ENCODE results near the gene CYB5RL.
A peak's percentile ranks its signal among the peaks of the same experiment; 100 is the strongest.
"Not testable (repeated sequence)": the region's sequence is repeated elsewhere in the genome, so short reads cannot be mapped to it uniquely, and the experiment has no call there.

The CYB5RL gene

DNA sequence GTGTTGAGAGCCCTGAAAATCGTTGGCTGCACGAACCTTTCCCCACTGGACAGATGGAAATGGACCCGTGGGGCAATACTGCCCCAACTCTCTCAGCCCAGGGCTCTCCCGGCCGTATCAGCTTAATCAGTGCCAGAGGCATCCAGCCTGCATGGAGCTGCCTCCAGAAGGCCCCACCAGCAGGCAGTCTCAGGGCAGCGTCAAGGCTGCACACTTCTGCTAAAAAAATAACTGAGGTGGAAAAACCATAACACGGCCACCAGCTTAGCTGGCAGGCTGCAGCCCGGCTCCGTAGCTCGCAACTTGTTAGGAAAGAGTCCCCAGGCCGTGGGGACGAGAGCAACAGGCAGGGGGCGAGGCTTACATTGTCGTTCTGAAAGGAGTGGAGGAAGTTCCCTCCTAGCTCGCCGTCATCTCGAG is 28.1 kb upstream of the CYB5RL start:
- Histone ChIP-seq H3K27ac (peak overlapping the region in 6 of 21 experiments; percentile 3 to 54 (median 40)), H3K4me3 (no peak overlapping the region)

DNA sequence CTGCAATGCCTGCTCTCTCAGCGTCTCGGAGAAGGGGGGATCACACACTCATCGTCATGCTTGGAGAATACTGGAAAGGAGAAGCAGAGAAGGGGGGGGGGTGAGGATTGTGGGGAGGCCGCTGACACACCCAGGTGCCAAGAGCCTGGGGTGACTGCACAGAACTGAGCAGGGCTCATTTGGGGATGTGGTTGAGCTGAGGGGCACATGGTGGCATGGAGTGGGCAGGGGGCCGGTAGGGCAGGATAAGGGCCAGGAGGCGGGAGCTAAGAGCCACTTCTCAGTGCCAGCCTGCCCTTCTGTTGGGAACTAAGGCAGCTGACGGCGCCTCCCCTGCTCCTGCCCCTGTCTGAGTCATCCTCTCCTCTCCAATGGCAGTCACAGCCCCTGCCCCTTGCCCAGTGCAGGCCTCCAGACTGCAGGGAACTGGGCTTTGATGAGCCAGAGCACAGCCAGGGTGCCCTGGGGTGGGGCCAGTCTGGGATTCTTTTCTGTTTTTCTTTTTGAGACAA is 27.3 kb upstream of the CYB5RL start:
- Histone ChIP-seq H3K4me3 (no peak overlapping the region), H3K27ac (peak overlapping the region in 5 of 21 experiments; percentile 4 to 54 (median 44))

DNA sequence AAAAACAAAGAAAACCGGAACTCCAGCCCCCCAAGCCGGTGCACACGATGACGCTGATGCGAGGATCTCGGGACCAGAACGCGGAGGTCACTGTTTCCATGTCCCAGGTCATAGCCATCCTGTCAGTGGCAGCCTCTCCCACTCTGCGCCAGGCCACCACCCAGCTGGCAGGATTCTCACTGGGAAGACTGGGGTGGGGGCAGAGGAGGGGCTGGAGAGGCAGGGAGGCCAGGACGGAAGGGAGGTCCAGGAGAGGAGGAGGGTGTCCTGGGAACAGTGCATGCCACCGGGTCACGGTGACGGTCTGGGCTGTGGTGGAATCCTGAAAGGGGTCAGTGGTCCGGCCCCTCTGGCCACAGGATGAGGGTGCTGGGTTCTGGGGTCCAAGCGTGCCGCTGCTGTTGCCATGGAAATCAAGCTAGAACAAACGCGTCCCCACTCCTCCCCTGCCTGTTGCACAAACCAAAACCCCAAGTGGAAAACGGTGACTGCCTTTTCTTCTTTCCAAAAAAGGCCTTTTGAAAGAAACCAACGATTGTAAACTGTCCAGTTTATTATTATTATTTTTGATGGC is 26.2 kb upstream of the CYB5RL start:
- no peak overlapping the region for H3K4me3 ChIP-seq
- H3K27ac ChIP-seq: no peak overlapping the region

DNA sequence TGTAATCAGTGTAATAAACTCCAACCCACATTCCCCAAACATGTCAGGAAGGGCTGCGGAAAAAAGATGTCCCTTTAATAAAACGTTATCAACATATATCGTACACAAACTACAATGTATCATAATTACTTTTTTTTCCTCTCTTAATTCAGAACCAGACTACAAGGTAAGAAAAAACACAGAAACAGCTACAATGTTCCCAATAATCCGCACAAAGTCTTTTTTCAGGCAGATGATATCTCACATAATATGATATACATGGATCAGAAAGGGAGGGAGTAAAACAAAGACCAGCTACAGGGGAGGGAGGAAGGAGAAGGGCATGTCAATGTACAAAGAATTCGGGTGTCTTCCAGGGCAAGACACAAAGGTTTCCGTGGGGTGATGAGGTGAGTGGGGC is 25.5 kb upstream of the CYB5RL start:
- H3K4me3 ChIP-seq: no peak overlapping the region
- H3K27ac ChIP-seq: no peak overlapping the region

DNA sequence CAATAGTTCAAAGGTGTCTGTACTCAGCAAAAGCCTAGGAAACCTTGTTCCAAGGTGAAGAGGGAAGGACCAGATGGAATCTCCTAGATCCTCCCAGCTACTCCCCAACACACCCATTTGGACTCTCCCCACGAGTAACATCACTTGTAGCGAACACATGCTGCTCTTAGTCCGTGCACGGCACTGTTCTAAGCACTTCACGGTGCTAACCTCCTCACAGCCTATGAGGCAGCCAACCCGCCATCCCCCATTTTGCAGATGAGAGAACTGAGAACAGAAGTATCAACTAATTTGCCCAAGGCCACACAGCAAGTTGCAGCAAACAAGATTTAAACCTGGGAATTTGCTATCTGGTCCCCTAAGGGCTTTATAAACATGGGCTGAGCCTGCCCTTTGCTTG is 24.4 kb upstream of the CYB5RL start:
- H3K4me3 ChIP-seq: no peak overlapping the region
- peak overlapping the region in 1 of 21 experiments; percentile 37 for H3K27ac ChIP-seq

DNA sequence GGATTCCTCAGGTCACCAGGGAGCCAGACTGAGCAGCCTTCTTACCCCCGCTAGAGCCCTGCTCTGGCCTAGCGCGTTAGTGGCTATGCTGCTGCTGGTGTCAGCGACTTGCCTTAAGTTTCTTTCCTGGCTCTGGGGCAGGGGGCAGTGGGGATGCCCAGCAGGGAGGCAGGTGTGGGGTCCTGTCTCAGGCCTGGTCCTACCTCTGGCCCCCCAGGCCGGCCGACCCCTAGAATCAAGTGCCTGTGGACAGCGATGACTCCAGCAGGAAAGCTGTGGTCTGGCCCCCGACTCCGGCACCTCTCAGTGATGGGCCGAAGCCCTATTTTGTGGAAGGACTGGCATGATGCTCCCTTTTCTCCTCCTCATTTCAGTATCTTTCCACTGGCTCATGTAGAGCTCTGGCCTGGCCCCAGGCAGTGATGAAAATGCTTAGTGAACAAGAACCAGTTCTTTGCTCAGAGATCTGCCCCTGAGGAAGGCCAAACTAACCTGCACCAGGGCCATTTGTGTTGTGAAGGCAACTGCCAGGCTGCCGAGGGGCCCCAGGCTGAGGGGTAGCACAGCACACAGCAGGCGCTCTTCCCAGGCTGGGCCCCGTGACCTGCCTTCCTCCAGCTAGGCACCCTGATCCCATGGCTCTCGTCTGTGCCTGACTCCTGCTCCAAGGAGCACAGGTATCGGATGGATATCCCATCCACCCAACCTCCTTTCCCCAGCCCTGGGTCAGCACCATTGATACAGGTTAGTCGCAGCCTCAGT is 23.8 kb upstream of the CYB5RL start:
- Histone ChIP-seq H3K4me3 (no peak overlapping the region), H3K27ac (peak overlapping the region in 1 of 21 experiments; percentile 9)

GRCh38 chr1:54222711-54223110 is 22.9 kb upstream of the CYB5RL start:
- Histone ChIP-seq H3K4me3 (no peak overlapping the region), H3K27ac (no peak overlapping the region)

DNA sequence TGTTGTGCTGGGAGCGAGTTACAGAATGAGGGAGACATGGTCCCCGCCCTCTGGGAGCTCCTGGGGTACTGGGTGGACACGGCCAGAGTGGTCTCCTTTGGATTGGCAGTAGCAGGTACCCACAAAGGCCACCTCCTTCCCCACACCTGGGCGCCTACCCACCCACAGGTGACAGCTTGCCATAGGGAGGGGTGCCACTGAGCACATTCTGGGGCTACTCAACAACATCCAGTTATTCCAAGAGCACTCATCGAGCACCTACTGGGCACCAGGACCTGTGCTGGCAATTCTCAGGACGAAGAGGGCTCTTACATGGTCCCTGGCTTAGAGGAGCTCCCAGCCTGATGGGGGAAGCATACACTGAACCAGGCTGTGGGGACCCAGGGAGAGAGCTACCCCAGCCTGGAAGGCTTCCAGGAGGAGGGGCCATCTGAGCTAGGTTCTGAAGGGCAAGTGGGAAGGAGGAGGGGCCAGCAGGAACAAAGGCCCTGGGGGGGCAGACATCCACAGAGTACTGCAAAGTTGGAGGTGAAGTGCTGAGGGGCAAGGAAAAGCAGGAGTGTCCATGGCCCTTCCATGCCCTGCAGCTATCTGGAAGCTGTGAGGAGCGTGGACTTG is 22.1 kb upstream of the CYB5RL start:
- H3K27ac ChIP-seq: no peak overlapping the region
- no peak overlapping the region for H3K4me3 ChIP-seq

DNA sequence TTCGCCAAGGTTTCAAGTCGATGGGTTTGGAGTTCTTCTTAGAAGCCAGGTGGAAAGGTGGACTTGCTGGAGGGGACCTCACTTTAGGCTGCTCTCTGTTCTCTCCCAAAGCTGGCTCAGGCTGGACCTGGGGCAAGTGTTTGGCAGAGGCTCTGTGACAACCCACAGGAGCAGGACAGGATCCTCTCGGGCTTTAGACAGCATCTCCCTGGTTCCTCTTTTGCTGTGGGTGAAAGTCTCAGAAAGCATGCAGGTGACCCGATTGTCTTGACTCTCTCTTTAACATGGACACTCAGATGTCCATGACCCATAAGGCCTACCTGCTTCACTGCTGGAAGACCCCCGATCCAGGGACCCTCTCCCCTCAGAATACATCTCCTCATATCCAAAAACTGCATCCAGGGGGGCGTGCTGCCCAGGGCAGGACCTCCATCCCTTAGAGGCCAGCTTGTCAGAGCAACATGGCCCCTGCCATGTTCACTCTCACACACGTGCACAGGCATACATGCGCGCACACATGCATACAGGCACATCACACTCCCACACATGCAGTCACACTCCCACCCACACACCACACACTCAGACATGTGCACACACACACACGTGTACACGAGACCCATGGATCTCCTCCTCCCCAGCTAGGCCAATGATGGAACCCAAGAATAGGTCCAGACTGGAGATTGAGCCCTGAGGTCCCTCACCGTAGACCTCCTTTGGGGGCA is 21.4 kb upstream of the CYB5RL start:
- no peak overlapping the region for H3K4me3 ChIP-seq

DNA sequence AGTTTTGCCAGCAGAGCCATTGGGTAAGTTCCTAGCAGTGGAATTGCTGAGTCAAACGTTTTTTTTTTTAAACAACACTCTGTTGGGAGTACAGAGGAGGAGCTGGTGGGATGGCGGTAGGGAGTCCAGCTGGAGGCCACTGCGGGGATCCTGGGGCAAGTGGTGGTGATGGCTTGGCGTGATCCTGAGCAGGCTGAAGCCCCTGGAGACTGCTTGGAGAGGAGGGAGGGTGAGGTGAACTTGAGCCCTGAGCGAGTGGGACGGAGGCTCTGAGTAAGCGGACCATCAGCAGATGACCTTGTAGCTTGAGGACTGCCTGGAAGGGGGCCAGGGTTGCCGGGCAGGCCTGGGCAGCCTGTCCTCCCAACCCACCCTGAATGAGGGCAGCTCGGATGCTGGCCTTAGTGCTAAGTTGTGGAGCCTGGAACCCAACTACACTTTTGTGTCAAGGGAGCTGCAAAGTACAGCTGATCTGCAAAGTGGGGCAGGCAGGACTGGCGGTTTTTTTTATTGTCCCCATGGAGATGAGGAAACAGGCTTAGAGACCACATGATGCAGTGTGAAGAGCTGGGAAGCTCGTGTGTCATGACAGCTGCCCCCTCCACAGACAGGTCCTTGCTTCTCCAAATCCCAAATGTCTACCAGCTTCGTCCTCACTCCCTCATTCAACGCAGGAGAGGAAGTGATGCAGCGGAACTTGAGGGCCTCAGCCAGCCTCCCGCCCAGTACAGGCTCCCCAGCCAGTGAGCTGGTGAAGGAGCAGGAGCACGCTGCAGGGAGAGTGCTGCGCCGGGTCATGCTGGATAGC is 20.4 kb upstream of the CYB5RL start:
- H3K27ac ChIP-seq: peak overlapping the region in 17 of 21 experiments; percentile 12 to 85 (median 45)

More for the DNA sequence above, 21.4 kb upstream of the CYB5RL start:
- peak overlapping the region in 9 of 21 experiments; percentile 11 to 85 (median 45) for H3K27ac ChIP-seq

DNA sequence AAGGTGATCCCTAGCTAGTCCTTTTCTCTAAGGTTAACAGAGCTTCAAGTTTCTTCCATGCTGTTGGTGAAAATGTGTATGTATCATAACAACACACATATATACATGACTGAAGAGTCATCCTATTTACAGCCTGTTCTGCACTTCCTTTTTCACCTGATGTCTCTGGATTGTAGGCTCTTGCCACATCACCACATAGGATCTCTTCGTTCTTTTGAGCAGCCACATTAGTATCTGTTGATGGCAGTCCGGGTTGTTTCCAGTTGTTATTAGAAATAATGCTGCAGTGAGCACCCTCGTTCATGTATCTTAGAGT is 19.8 kb upstream of the CYB5RL start:
- no peak overlapping the region for H3K4me3 ChIP-seq
- H3K27ac ChIP-seq: peak overlapping the region in 18 of 21 experiments; percentile 15 to 85 (median 54)

More for the DNA sequence above, 20.4 kb upstream of the CYB5RL start:
- no peak overlapping the region for H3K4me3 ChIP-seq

DNA sequence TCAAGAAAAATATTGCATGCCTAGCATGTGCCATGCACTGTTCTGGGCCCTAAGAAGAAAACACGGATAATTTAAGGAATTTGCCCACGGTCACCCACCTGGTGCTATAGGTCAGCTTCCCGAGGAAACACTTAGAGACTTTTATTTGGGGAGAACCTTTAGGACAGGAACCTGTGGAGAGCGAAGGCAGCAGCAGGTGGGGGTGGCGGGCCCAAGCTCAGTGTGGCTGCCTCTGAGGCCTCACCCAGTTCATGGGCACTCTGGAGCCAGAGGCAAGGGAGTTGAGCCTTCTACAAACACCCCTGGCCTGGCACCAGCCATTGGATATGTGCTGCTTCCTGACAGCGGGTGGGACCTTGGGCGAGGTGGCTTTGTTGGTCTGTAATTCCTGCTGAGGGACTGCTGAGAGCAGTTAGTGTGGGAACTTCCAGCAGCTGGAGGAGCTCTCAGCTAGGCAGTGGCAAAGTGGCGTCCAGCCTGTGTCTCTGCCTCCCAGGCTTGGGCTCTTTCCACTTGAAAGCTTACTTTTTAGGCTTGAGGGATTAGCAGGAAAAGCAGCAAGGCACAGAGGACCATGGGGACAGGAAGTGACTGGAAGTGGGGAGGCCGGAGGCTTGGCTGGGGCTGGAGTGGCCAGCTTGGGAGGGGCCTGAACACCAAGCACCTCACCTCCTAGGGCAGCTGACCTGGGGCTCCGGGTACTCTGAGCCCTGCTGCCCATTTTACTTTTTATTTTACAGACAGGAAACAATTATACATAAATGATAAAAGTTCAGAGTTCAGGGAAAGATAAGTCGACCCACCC is 19.3 kb upstream of the CYB5RL start:
- no peak overlapping the region for H3K4me3 ChIP-seq
- peak overlapping the region in 17 of 21 experiments; percentile 18 to 85 (median 54) for H3K27ac ChIP-seq

GRCh38 chr1:54215523-54215922 is 15.7 kb upstream of the CYB5RL start:
- Histone ChIP-seq H3K27ac (no peak overlapping the region), H3K4me3 (no peak overlapping the region)

GRCh38 chr1:54212872-54213271 is 13.0 kb upstream of the CYB5RL start:
- H3K27ac ChIP-seq: no peak overlapping the region

DNA sequence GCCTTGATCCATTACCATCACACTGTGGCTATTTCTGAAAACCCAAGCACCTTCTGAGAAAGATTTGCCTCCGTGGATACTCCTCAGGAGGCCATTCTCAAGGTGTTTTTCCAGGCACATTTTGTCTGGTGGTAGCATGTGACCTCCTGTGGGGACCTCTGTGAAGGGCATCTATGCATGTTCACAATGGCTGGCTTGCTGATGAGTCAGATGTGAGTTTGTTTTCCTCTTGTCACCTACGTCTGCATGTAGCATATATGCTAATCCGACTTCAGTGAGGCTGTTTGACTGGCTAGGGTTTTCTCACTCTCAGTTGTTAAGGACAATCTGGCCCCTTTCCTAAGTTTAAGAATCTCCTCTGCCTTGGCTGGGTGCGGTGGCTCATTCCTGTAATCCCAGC is 8.1 kb upstream of the CYB5RL start:
- not testable (repeated sequence) for H3K4me3 ChIP-seq, H3K27ac ChIP-seq

More at GRCh38 chr1:54212872-54213271, 13.0 kb upstream of the CYB5RL start:
- H3K4me3 ChIP-seq: no peak overlapping the region

DNA sequence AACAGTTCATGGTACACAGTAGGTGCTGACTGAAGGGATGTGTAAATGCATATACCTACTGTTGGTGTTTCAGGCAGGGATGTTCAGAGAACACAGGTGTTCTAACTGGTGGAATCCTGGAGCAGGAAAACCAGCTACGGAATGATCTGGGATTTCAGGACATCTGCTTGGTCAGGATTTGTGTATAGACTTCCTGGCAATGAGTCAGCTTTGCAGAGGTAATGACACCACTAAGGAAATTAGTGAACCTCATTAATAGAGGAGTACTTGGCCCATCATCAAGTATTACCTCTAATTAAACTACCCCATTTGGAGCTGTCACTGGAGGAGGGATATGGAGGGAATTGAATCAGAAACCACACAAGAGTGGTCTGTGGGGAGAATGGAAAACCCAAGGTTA is 7.5 kb upstream of the CYB5RL start:
- Histone ChIP-seq H3K27ac (no peak overlapping the region), H3K4me3 (no peak overlapping the region)

- Histone ChIP-seq H3K27ac (no peak overlapping the region), H3K4me3 (no peak overlapping the region)
Observed at GRCh38 chr1:54204199-54204598, 4.4 kb upstream of the CYB5RL start.

DNA sequence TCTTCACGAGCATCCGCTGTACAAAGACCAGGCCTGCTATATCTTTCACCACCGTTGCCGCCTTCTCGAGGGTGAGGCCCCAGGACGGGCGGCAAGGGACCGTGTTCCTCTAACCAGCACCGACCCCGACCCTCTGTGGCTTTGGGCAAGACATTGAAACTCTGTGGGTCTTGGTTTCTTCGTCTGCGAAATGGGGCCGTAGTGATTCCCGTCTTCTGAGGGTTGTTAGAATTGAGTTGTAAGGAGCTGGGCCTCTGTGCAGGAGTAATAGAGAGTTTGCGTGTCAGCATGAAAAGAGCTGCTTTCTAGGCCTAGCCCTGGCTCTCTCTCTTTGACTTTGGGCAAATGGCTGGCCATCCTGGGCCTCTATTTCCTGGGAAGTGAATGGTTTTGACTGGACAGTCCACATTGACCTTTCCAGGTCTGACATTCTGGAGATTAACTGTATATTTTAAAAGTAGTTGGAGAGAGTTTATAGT is 728 bp upstream of the CYB5RL start:
- peak overlapping the region; percentile 71 to 96 (median 83) for H3K27ac ChIP-seq
- H3K4me3 ChIP-seq: peak overlapping the region; percentile 70 to 98 (median 87)

All from skin epidermis (tissue), 12 donors.